Keratinocyte (primary cell): ENCODE measurements around the gene ITPK1. TPM values are rescaled to one million over a fixed set of nuclear protein-coding genes. Genes with fewer than 3 reads are reported as not detected.

Source experiments
- DNase-seq: peaks from one replicate; pipeline ENCODE4 v3.0.0-alpha.2; 2011; ENCODE audit warnings: low read depth, missing footprints, low spot score
- FAIRE-seq: peaks from 2 replicates; lab custom pipeline; 2011; peaks lifted over from hg19 to GRCh38; lab: Jason Lieb, UNC
- H2AFZ ChIP-seq: 2 replicates; pipeline ENCODE4 v1.6.0; 2012; ENCODE audit warnings: low read length, control low read depth, inconsistent platforms; ENCODE audit not compliant: control insufficient read depth
- H3K27ac ChIP-seq: 2 replicates; pipeline ENCODE4 v1.5.1; 2011; ENCODE audit warnings: low read length; ENCODE audit not compliant: control insufficient read depth, insufficient read depth
- H3K27me3 ChIP-seq: 3 replicates; pipeline ENCODE4 v1.6.0; 2011; ENCODE audit warnings: low read length; ENCODE audit not compliant: control insufficient read depth, insufficient read depth; ENCODE audit errors: extremely low read depth
- H3K36me3 ChIP-seq, 2 experiments: 2 replicates in 1 of 2; 3 replicates in 1 of 2; pipeline ENCODE4 v1.5.1; 2011; ENCODE audit warnings: low read length in 2 of 2, mild to moderate bottlenecking in 1 of 2; ENCODE audit not compliant: control insufficient read depth in 2 of 2, insufficient read depth in 2 of 2; ENCODE audit errors: extremely low read depth in 1 of 2
- H3K4me1 ChIP-seq: 3 replicates; pipeline ENCODE4 v1.5.1; 2011; ENCODE audit warnings: low read length; ENCODE audit not compliant: control insufficient read depth, insufficient read depth; ENCODE audit errors: extremely low read depth
- H3K4me2 ChIP-seq: 3 replicates; pipeline ENCODE4 v1.6.0; 2011; ENCODE audit warnings: low read depth, low read length; ENCODE audit not compliant: control insufficient read depth, insufficient read depth; ENCODE audit errors: extremely low read depth
- H3K4me3 ChIP-seq, 3 experiments: fragments of 200-600 bp in 1 of 3; sonication (generic) in 1 of 3; 2 replicates in 2 of 3; 3 replicates in 1 of 3; pipeline ENCODE4 v1.5.1; 2011 to 2016; ENCODE audit warnings: low read length in 3 of 3, mild to moderate bottlenecking in 3 of 3, control low read depth in 2 of 3, inconsistent platforms in 1 of 3, low read depth in 1 of 3, mixed read lengths in 1 of 3, mixed run types in 1 of 3, moderate library complexity in 1 of 3; ENCODE audit not compliant: control insufficient read depth in 2 of 3, insufficient read depth in 2 of 3; ENCODE audit errors: extremely low read depth in 1 of 3
- H3K79me2 ChIP-seq: 2 replicates; pipeline ENCODE4 v1.6.0; 2012; ENCODE audit warnings: low read length; ENCODE audit not compliant: control insufficient read depth, insufficient read depth
- H3K9ac ChIP-seq: 3 replicates; pipeline ENCODE4 v1.6.0; 2011; ENCODE audit warnings: low read length; ENCODE audit not compliant: control insufficient read depth, insufficient read depth; ENCODE audit errors: extremely low read depth
- H3K9me1 ChIP-seq: 3 replicates; pipeline ENCODE4 v1.6.0; 2011; ENCODE audit warnings: low read length; ENCODE audit not compliant: control insufficient read depth, insufficient read depth; ENCODE audit errors: extremely low read depth
- H3K9me3 ChIP-seq: 2 replicates; pipeline ENCODE4 v1.5.1; 2012; ENCODE audit warnings: low read depth, low read length; ENCODE audit not compliant: control insufficient read depth
- H4K20me1 ChIP-seq: 3 replicates; pipeline ENCODE4 v1.6.0; 2011; ENCODE audit warnings: low read length; ENCODE audit not compliant: control insufficient read depth, insufficient read depth; ENCODE audit errors: extremely low read depth
- EZH2 ChIP-seq: IDR thresholded peaks from one replicate; pipeline ENCODE4 v1.6.1; 2012; ENCODE audit warnings: inconsistent platforms, mild to moderate bottlenecking, low read length, moderate library complexity
- dilution Hi-C: fragments of 300-500 bp; cut with MboI; formaldehyde crosslinking; loops from one replicate; pipeline ENCODE4 v1.7.0; 2020; ENCODE audit warnings: low sequenced_read_pairs; ENCODE audit not compliant: extremely low pct_ligation_motif_present
- polyA plus RNA-seq, 5 experiments: library from polyadenylated mRNA; depleted of rRNA in 3 of 5; stranded (reverse) in 3 of 5; stranded (forward) in 1 of 5; unstranded in 1 of 5; fragments of >200 nt; gene quantifications; 1 replicate in 1 of 5; 2 replicates in 3 of 5; 3 replicates in 1 of 5; pipeline versions ENCODE4 v1.2.1 to v1.2.3, GENCODE V29; 2011 to 2012; ENCODE audit warnings: missing spikeins in 2 of 5, low read depth in 1 of 5, low replicate concordance in 1 of 5
- TF ChIP-seq, protein P1 (sequence below), 3 experiments: IDR thresholded peaks in 1 of 3; conservative IDR thresholded peaks in 1 of 3; optimal IDR thresholded peaks in 1 of 3; 2 replicates in 2 of 3; 3 replicates in 1 of 3; pipeline versions ENCODE3 to v1.5.1; 2011; ENCODE audit warnings: low read length in 3 of 3, mild to moderate bottlenecking in 3 of 3, moderate library complexity in 2 of 3, control low read depth in 1 of 3, inconsistent platforms in 1 of 3; ENCODE audit not compliant: insufficient read depth in 2 of 3; ENCODE audit errors: extremely low read depth in 1 of 3

ITPK1 gene
- polyA plus RNA-seq, 1 donor (not counting 4 experiments of a cell fraction or from before 2014, with no cell fraction given): 67.8 TPM

DNA sequence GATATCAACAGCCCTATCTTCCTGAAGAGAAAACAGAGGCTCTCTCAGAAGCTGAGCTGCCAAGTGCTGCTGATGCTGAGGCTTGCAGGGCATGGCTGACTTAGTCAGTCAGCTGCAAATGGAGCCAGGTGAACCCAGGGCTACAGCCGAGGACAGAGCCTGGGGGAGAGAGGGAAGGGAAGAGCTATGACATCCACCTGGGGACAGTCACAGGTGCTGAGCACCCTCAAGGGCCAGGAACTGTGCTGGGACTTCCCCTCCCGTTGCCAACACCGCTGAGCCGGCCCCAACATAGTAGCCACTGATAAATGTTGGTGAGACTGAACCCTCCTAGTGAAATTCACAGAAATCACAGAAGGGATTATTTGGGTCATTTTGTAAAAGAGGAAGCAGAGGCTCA lies 199.5 kb downstream of the ITPK1 start:
- Histone ChIP-seq H3K9me1 (no peaks in the 10 kb centered on the region), H3K4me3 (no peak overlapping the region), H3K27ac (no peak overlapping the region), H3K36me3 (no peaks in the 10 kb centered on the region), H3K27me3 (peaks cover 3% of the 10 kb centered on the region), H3K9me3 (no peaks in the 10 kb centered on the region), H3K4me2 (no peak overlapping the region), H3K4me1 (no peaks in the 10 kb centered on the region), H3K79me2 (no peaks in the 10 kb centered on the region), H2AFZ (no peak overlapping the region), H4K20me1 (no peaks in the 10 kb centered on the region), H3K9ac (no peak overlapping the region)
- TF ChIP-seq, protein P1, sequence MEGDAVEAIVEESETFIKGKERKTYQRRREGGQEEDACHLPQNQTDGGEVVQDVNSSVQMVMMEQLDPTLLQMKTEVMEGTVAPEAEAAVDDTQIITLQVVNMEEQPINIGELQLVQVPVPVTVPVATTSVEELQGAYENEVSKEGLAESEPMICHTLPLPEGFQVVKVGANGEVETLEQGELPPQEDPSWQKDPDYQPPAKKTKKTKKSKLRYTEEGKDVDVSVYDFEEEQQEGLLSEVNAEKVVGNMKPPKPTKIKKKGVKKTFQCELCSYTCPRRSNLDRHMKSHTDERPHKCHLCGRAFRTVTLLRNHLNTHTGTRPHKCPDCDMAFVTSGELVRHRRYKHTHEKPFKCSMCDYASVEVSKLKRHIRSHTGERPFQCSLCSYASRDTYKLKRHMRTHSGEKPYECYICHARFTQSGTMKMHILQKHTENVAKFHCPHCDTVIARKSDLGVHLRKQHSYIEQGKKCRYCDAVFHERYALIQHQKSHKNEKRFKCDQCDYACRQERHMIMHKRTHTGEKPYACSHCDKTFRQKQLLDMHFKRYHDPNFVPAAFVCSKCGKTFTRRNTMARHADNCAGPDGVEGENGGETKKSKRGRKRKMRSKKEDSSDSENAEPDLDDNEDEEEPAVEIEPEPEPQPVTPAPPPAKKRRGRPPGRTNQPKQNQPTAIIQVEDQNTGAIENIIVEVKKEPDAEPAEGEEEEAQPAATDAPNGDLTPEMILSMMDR (optimal IDR thresholded peaks at IDR 0.05 in 1 of 3, IDR thresholded peaks at IDR 0.05 in 1 of 3, conservative IDR thresholded peaks at IDR 0.05 in 1 of 3; ENCODE audit: extremely low read depth in 1 of 3, insufficient read depth in 2 of 3, low read length in 3 of 3): no peak
- TF ChIP-seq EZH2: no peak
- DNase-seq: no peak
- no peak for FAIRE-seq
- dilution Hi-C loops: no loop called here

DNA sequence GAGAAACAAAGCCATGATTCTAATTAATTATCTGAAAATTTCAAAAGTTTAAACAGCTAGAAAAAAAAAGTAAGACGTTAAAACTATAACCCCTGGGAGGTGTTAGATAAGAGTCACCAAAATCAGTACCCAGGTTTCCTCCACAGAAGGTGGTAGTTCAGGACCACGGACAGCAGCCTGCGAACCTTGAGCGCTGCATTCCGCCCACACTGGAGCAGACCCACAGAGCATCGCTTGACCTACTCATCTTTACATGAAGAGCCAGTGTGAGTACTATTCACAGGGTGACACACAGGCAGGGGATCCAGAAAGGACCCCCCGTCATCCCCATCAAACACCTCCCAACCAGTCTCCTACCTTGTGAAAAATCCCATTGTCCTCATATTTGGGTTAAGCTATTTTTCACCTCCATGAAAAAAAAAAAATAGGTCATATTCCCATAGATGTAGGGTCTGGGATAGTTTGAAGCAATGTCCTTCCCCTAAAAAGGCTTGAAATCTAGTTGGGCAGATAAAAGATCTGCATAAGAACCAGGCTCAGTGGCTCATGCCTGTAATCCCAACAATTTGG lies 201.6 kb downstream of the ITPK1 start:
- Histone ChIP-seq H3K27me3 (no peaks in the 10 kb centered on the region), H2AFZ (no peak overlapping the region), H3K36me3 (no peaks in the 10 kb centered on the region), H3K79me2 (no peaks in the 10 kb centered on the region), H3K9ac (no peak overlapping the region), H4K20me1 (no peaks in the 10 kb centered on the region), H3K9me1 (no peaks in the 10 kb centered on the region), H3K4me3 (no peak overlapping the region), H3K4me1 (no peaks in the 10 kb centered on the region), H3K9me3 (no peaks in the 10 kb centered on the region), H3K4me2 (no peak overlapping the region), H3K27ac (no peak overlapping the region)
- TF ChIP-seq EZH2: no peak
- TF ChIP-seq, protein P1 (optimal IDR thresholded peaks at IDR 0.05 in 1 of 3, IDR thresholded peaks at IDR 0.05 in 1 of 3, conservative IDR thresholded peaks at IDR 0.05 in 1 of 3; ENCODE audit: extremely low read depth in 1 of 3, insufficient read depth in 2 of 3, low read length in 3 of 3): no peak
- FAIRE-seq (no peak), DNase-seq (no peak)
- dilution Hi-C loops: no loop called here
